Colonic mucosa (tissue), 4 donors: ENCODE results near the gene WWOX. TPM values are rescaled to one million over a fixed set of nuclear protein-coding genes. Genes with fewer than 3 reads are reported as not detected.

Experiments
- DNase-seq: peaks from one replicate; pipeline ENCODE4 v3.0.0-alpha.2; 2020
- H3K27ac ChIP-seq: fragments of 200-600 bp; one replicate; pipeline ENCODE4 v1.8.0; 2021
- H3K27me3 ChIP-seq: fragments of 200-600 bp; one replicate; pipeline ENCODE4 v1.8.0; 2021
- H3K36me3 ChIP-seq: fragments of 200-600 bp; one replicate; pipeline ENCODE4 v1.8.0; 2021
- H3K4me1 ChIP-seq: fragments of 200-600 bp; one replicate; pipeline ENCODE4 v1.8.0; 2021; ENCODE audit warnings: mild to moderate bottlenecking
- H3K4me3 ChIP-seq: fragments of 200-600 bp; one replicate; pipeline ENCODE4 v1.8.0; 2021
- H3K9ac ChIP-seq, 2 donors: one replicate each; pipeline ENCODE4 v1.7.0; 2013; ENCODE audit warnings: control low read depth in 2 of 2, low read depth in 2 of 2, low read length in 2 of 2
- H3K9me3 ChIP-seq: fragments of 200-600 bp; one replicate; pipeline ENCODE4 v1.8.0; 2021
- intact Hi-C: fragments of 100-400 bp; cut with DNase I; formaldehyde crosslinking; loops from one replicate; pipeline ENCODE4 v1.14.1; 2022
- total RNA-seq, 2 donors: library from RNA; stranded (reverse); fragmentation: NEBNext Ultra II Directional in 1 of 2; extraction: Animal tissue kit (Norgen Biotek cat#: 25700) in 1 of 2; gene quantifications; one replicate each; pipeline ENCODE4 v1.2.1, GENCODE V29; 2021
- TF ChIP-seq, protein P1 (sequence below): fragments of 200-600 bp; IDR thresholded peaks from one replicate; pipeline ENCODE4 v1.8.0; 2022; ENCODE audit warnings: antibody characterized with exemption, mild to moderate bottlenecking
- donor health status: healthy.
- donor health status: DM: no; HTN: no; CAD: no.
- donor health status: DM: no; HTN: no; CAD: no.

WWOX gene
- total RNA-seq, 2 donors from 2014 or later, result 7.2 to 11.0 TPM

- Histone ChIP-seq H3K36me3 (no peaks in the 10 kb centered on the region), H3K4me1 (no peaks in the 10 kb centered on the region), H3K9me3 (no peaks in the 10 kb centered on the region), H3K9ac (no peak overlapping the region), H3K27ac (no peak overlapping the region), H3K4me3 (no peak overlapping the region), H3K27me3 (no peaks in the 10 kb centered on the region)
- intact Hi-C loops, result no loop called here
- TF ChIP-seq, protein P1, sequence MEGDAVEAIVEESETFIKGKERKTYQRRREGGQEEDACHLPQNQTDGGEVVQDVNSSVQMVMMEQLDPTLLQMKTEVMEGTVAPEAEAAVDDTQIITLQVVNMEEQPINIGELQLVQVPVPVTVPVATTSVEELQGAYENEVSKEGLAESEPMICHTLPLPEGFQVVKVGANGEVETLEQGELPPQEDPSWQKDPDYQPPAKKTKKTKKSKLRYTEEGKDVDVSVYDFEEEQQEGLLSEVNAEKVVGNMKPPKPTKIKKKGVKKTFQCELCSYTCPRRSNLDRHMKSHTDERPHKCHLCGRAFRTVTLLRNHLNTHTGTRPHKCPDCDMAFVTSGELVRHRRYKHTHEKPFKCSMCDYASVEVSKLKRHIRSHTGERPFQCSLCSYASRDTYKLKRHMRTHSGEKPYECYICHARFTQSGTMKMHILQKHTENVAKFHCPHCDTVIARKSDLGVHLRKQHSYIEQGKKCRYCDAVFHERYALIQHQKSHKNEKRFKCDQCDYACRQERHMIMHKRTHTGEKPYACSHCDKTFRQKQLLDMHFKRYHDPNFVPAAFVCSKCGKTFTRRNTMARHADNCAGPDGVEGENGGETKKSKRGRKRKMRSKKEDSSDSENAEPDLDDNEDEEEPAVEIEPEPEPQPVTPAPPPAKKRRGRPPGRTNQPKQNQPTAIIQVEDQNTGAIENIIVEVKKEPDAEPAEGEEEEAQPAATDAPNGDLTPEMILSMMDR, result no peak
- no peak for DNase-seq
These were observed 885.5 kb downstream of the WWOX start for GRCh38 chr16:78984887-78985464.

GRCh38 chr16:78985716-78986605, 886.5 kb downstream of the WWOX start:
- no peak for DNase-seq
- TF ChIP-seq, protein P1, result no peak
- Histone ChIP-seq H3K9me3 (no peaks in the 10 kb centered on the region), H3K27ac (no peak overlapping the region), H3K4me1 (no peaks in the 10 kb centered on the region), H3K9ac (no peak overlapping the region), H3K27me3 (no peaks in the 10 kb centered on the region), H3K36me3 (no peaks in the 10 kb centered on the region), H3K4me3 (no peak overlapping the region)
- intact Hi-C loops, result no loop called here

DNA sequence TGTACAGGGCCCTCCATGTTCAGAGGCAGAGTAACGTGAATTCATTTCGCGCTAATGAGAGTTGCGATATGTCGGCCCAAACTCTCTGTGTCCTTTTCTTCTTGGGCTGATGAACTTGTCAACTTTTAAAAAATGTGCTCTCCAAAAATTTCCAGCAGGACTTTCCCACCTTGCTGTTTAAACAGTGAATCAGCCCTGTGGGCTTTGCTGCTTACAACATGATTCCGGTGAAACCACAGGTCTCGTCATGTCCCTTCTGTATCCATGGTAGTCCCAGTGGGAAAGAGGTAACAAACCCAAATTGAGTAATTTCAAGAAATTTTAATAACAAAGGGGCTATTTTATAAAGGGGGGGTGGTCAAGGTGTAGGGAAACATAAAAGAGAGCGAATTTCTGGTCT, 888.2 kb downstream of the WWOX start:
- H3K27ac ChIP-seq, result no peak overlapping the region
- no peaks in the 10 kb centered on the region for H3K27me3 ChIP-seq
- TF ChIP-seq, protein P1, result no peak
- no peaks in the 10 kb centered on the region for H3K36me3 ChIP-seq
- no peak overlapping the region for H3K4me3 ChIP-seq
- no peaks in the 10 kb centered on the region for H3K9me3 ChIP-seq
- intact Hi-C loops, result no loop called here
- H3K4me1 ChIP-seq, result no peaks in the 10 kb centered on the region
- H3K9ac ChIP-seq, result no peak overlapping the region
- no peak for DNase-seq

DNA sequence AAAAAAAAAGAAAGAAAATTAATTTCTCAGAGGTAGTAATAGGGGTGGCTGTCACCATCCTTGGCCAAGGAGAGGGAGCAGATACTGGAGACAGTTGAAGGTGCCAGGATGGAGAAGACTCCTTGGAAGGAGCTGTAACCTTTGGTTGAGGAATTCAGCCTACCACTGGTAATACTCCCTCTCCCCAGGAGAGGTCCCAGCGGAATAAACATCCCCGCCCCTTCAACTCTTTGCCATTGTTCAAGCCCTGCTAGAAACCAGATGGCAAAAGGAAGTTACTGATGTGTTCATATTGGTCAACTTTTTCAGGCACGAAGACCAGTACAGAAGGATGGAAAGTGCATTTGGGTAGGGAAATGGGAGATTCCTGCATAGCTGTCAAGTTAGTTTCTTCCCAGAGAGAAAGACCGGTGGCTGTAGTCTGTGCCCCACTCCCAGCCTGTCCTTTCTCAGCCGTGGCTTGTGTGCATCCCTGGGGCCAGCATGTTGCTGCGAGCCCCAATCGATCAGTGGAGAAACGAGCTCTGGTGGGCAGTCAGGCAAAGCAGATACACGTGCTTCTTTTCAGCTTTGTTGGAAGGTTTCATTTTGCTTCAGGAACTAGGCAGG, 889.0 kb downstream of the WWOX start:
- no peak for DNase-seq
- intact Hi-C loops, result no loop called here
- TF ChIP-seq, protein P1, result no peak

DNA sequence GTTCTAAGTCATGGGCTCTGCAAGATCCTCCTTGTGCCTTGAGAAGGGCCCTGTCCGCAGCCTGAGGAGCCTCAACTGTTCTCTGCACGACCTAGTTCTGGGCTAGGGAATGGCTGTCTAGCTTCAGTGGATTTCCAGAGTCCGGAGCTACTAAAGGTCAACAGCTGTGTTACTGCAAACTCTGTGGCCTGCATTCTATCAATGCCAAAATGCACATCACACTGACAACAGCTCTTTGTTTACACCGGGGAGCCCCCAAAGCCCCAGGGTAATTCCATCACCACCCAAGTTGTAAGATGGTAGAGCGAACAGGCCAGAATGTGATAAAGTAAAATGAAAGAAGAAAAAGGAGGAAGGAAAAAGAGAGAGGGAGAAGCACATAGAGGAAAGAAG, 890.9 kb downstream of the WWOX start:
- no peak overlapping the region for H3K9ac ChIP-seq
- H3K4me3 ChIP-seq, result no peak overlapping the region
- TF ChIP-seq, protein P1, result no peak
- H3K36me3 ChIP-seq, result no peaks in the 10 kb centered on the region
- H3K27ac ChIP-seq, result no peak overlapping the region
- no peak for DNase-seq
- intact Hi-C loops, result no loop called here
- H3K9me3 ChIP-seq, result no peaks in the 10 kb centered on the region
- H3K27me3 ChIP-seq, result no peaks in the 10 kb centered on the region
- no peaks in the 10 kb centered on the region for H3K4me1 ChIP-seq

More for the DNA sequence above, 889.0 kb downstream of the WWOX start:
- H3K27me3 ChIP-seq, result no peaks in the 10 kb centered on the region
- H3K9me3 ChIP-seq, result no peaks in the 10 kb centered on the region
- no peaks in the 10 kb centered on the region for H3K4me1 ChIP-seq
- H3K27ac ChIP-seq, result no peak overlapping the region
- H3K9ac ChIP-seq, result no peak overlapping the region
- H3K4me3 ChIP-seq, result no peak overlapping the region
- H3K36me3 ChIP-seq, result no peaks in the 10 kb centered on the region
